Endothelial cell of umbilical vein (primary cell): ENCODE data around the gene DPF1. TPM values are rescaled to one million over a fixed set of nuclear protein-coding genes. Genes with fewer than 3 reads are reported as not detected.
A peak's percentile ranks its signal among the peaks of the same experiment; 100 is the strongest.

Source experiments
- BruUV-seq: library from RNA; stranded (reverse); fragments of 400-500 nt; replicated peaks from 2 replicates; lab custom pipeline; 2021; lab: Mats Ljungman, UMichigan
- CTCF ChIA-PET: fragments of 300-600, 350-600 bp; sonication (Branson Sonifier 250); formaldehyde crosslinking; loops from one replicate; lab custom pipeline; 2021; ENCODE audit warnings: antibody characterized with exemption, inconsistent platforms; lab: Charles Lee
- POLR2A ChIA-PET: fragments of 300-600, 350-600 bp; sonication (Branson Sonifier 250); formaldehyde crosslinking; loops from one replicate; lab custom pipeline; 2021; ENCODE audit warnings: antibody characterized with exemption, inconsistent platforms; lab: Charles Lee
- DNase-seq: peaks from one replicate; pipeline ENCODE4 v3.0.0-alpha.2; 2011; ENCODE audit warnings: low read depth, low spot score
- FAIRE-seq: peaks from 2 replicates; lab custom pipeline; 2011; peaks lifted over from hg19 to GRCh38; lab: Jason Lieb, UNC
- H2AFZ ChIP-seq: 2 replicates; pipeline ENCODE4 v1.6.0; 2012; ENCODE audit warnings: low read depth, low read length, control low read depth, inconsistent platforms
- H3K27ac ChIP-seq: 2 replicates; pipeline ENCODE4 v1.5.1; 2011; ENCODE audit warnings: low read depth, mild to moderate bottlenecking, control low read depth, low read length, moderate library complexity; ENCODE audit not compliant: insufficient read depth
- H3K27me3 ChIP-seq, 2 experiments: 2 replicates each; pipeline versions ENCODE4 v1.6.0 to v1.6.1; 2011; ENCODE audit warnings: low read length in 2 of 2, mixed read lengths in 1 of 2; ENCODE audit not compliant: control insufficient read depth in 2 of 2, insufficient read depth in 2 of 2
- H3K36me3 ChIP-seq, 2 experiments: 2 replicates in 1 of 2; 3 replicates in 1 of 2; pipeline ENCODE4 v1.5.1; 2011; ENCODE audit warnings: low read length in 2 of 2, mild to moderate bottlenecking in 1 of 2, moderate library complexity in 1 of 2; ENCODE audit not compliant: control insufficient read depth in 2 of 2, insufficient read depth in 2 of 2; ENCODE audit errors: extremely low read depth in 1 of 2
- H3K4me1 ChIP-seq: 3 replicates; pipeline ENCODE4 v1.5.1; 2011; ENCODE audit warnings: mild to moderate bottlenecking, low read length; ENCODE audit not compliant: control insufficient read depth, insufficient read depth; ENCODE audit errors: extremely low read depth
- H3K4me2 ChIP-seq: 2 replicates; pipeline ENCODE4 v1.6.1; 2011; ENCODE audit warnings: low read length, control low read depth, mixed read lengths; ENCODE audit not compliant: insufficient read depth
- H3K4me3 ChIP-seq, 3 experiments: fragments of 200-600 bp in 1 of 3; sonication (generic), shearing (Covaris generic) in 1 of 3; replicated peaks in 1 of 3; 2 replicates each; pipeline ENCODE4 v1.5.1; 2011 to 2016; ENCODE audit warnings: control low read depth in 3 of 3, low read length in 3 of 3, mild to moderate bottlenecking in 2 of 3, inconsistent platforms in 1 of 3, low read depth in 1 of 3, moderate library complexity in 1 of 3; ENCODE audit not compliant: insufficient read depth in 1 of 3
- H3K79me2 ChIP-seq: 2 replicates; pipeline ENCODE4 v1.6.0; 2012; ENCODE audit warnings: low read length, inconsistent platforms; ENCODE audit not compliant: control insufficient read depth, insufficient read depth
- H3K9ac ChIP-seq: replicated peaks from 2 replicates; pipeline ENCODE3; 2011; ENCODE audit warnings: low read length, control low read depth; ENCODE audit not compliant: insufficient read depth; ENCODE audit errors: extremely low read depth
- H3K9me1 ChIP-seq: replicated peaks from 3 replicates; pipeline ENCODE4 v1.6.0; 2011; ENCODE audit warnings: mild to moderate bottlenecking, low read length; ENCODE audit not compliant: control insufficient read depth, insufficient read depth; ENCODE audit errors: extremely low read depth
- H3K9me3 ChIP-seq: replicated peaks from 2 replicates; pipeline ENCODE4 v1.5.1; 2012; ENCODE audit warnings: low read length, inconsistent platforms; ENCODE audit not compliant: control insufficient read depth, insufficient read depth
- H4K20me1 ChIP-seq: replicated peaks from 2 replicates; pipeline ENCODE3; 2011; ENCODE audit warnings: mild to moderate bottlenecking, low read length; ENCODE audit not compliant: control insufficient read depth, insufficient read depth; ENCODE audit errors: extremely low read depth
- CTCF ChIP-seq, 2 donors: IDR thresholded peaks; 1 replicate in 1 of 2; 2 replicates in 1 of 2; pipeline ENCODE4 v1.5.1; 2011; ENCODE audit warnings: low read length in 2 of 2, mild to moderate bottlenecking in 2 of 2, moderate library complexity in 2 of 2, control low read depth in 1 of 2, inconsistent platforms in 1 of 2, low read depth in 1 of 2; ENCODE audit not compliant: insufficient read depth in 1 of 2; ENCODE audit errors: extremely low read depth in 1 of 2
- EZH2 ChIP-seq: IDR thresholded peaks from 2 replicates; pipeline ENCODE4 v1.6.1; 2012; ENCODE audit warnings: borderline replicate concordance, low read depth, mild to moderate bottlenecking, moderate library complexity, low read length, inconsistent platforms; ENCODE audit not compliant: severe bottlenecking
- FOS ChIP-seq: IDR thresholded peaks from 2 replicates; pipeline ENCODE4 v1.6.1; 2011; ENCODE audit warnings: mild to moderate bottlenecking, low read length, moderate library complexity, borderline replicate concordance; ENCODE audit not compliant: insufficient read depth
- GATA2 ChIP-seq: IDR thresholded peaks from 2 replicates; pipeline ENCODE4 v1.7.0; 2011; ENCODE audit warnings: low read depth, mild to moderate bottlenecking, moderate library complexity, mixed read lengths, low read length; ENCODE audit not compliant: insufficient read length, insufficient read depth
- JUN ChIP-seq: IDR thresholded peaks from 2 replicates; pipeline ENCODE4 v1.6.1; 2011; ENCODE audit warnings: borderline replicate concordance, low read depth; ENCODE audit not compliant: insufficient read length, insufficient read depth
- MAX ChIP-seq: IDR thresholded peaks from 2 replicates; pipeline ENCODE4 v1.6.1; 2011; ENCODE audit not compliant: insufficient read depth, insufficient read length
- MYC ChIP-seq: IDR thresholded peaks from one replicate; pipeline ENCODE4 v1.6.1; 2011; ENCODE audit warnings: mild to moderate bottlenecking, low read depth, low read length
- POLR2A ChIP-seq: IDR thresholded peaks from 2 replicates; pipeline ENCODE4 v1.6.1; 2012; ENCODE audit warnings: low read depth, mild to moderate bottlenecking, control low read depth, low read length
- POLR2AphosphoS5 ChIP-seq: IDR thresholded peaks from 2 replicates; pipeline ENCODE4 v1.6.1; 2012; ENCODE audit warnings: low read depth, mild to moderate bottlenecking, control low read depth, low read length, moderate library complexity; ENCODE audit not compliant: insufficient read depth
- dilution Hi-C: fragments of 300-500 bp; cut with MboI; formaldehyde crosslinking; loops from one replicate; pipeline ENCODE4 v1.15.0; 2019; ENCODE audit warnings: low sequenced_read_pairs; ENCODE audit not compliant: extremely low pct_ligation_motif_present
- intact Hi-C: fragments of 100-400 bp; cut with micrococcal nuclease; formaldehyde crosslinking; loops from one replicate; pipeline ENCODE4 v1.10.0; 2022
- polyA plus RNA-seq, 4 experiments: library from polyadenylated mRNA; depleted of rRNA in 3 of 4; stranded (reverse) in 3 of 4; unstranded in 1 of 4; fragments of >200 nt; gene quantifications; 2 replicates each; pipeline versions ENCODE4 v1.2.1 to v1.2.3, GENCODE V29; 2011 to 2012; ENCODE audit warnings: missing spikeins in 1 of 4
- total RNA-seq: library from RNA; stranded (reverse); gene quantifications from 2 replicates; pipeline ENCODE4 v1.2.3, GENCODE V29; 2021

Gene DPF1
- total and polyA plus RNA-seq, 2 donors (not counting 3 experiments of a cell fraction or from before 2014, with no cell fraction given): 2.0 to 3.9 TPM

DNA sequence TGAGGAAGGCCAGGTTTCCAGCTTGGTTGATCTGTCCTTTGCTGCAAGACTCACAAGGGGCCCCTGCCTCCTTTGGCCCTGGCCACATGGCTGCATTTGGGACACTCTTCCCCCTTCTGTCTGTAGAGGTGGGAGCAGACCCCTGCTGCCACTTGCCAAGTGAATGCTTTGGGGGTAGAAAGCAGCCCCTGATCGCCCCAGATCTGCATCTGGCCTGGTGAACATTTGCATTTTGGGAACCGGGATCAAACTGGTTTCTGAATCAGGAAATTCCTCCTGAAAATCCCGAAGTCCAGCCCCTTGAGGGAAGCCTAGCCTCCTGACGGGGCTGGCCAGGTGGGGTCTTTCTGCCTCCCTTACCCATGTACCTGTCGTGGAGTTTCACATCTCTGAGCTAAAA lies 14.9 kb downstream of the DPF1 start:
- H3K9me3 ChIP-seq: no peaks in the 10 kb centered on the region
- no peaks in the 10 kb centered on the region for H3K36me3 ChIP-seq
- ChIA-PET CTCF (interaction anchor here (1.0 to 1.5 kb wide), 2 partner anchors 67 to 307 kb away, joined by 4 to 8 read pairs; no protein-coding TSS in a partner anchor), POLR2A (no interaction called here)
- H3K4me2 ChIP-seq: peak overlapping the region; percentile 22
- no peaks in the 10 kb centered on the region for H3K79me2 ChIP-seq
- DNase-seq (no peak), FAIRE-seq (no peak)
- no peak overlapping the region for H3K9ac ChIP-seq
- intact Hi-C loops (no loop called here), dilution Hi-C loops (no loop called here)
- H3K4me1 ChIP-seq: peaks cover 11% of the 10 kb centered on the region
- no peaks in the 10 kb centered on the region for H3K9me1 ChIP-seq
- TF ChIP-seq MAX (no peak), MYC (no peak), EZH2 (no peak), CTCF (IDR thresholded peaks at IDR 0.05; ENCODE audit: extremely low read depth in 1 of 2, insufficient read depth in 1 of 2, low read depth in 1 of 2, low read length in 2 of 2) (no peak), JUN (no peak), FOS (no peak), GATA2 (no peak), POLR2AphosphoS5 (no peak), POLR2A (no peak)
- no peaks in the 10 kb centered on the region for H4K20me1 ChIP-seq
- no peak overlapping the region for H2AFZ ChIP-seq
- peaks cover 12 to 23% of the 10 kb centered on the region in 2 experiments for H3K27me3 ChIP-seq
- no peak overlapping the region for H3K4me3 ChIP-seq
- H3K27ac ChIP-seq: no peak overlapping the region
- BruUV-seq: no TSS peak
